H1 (cell line): ENCODE measurements around the gene VCPKMT. TPM values are rescaled to one million over a fixed set of nuclear protein-coding genes. Genes with fewer than 3 reads are reported as not detected.

Experiments
- CTCF ChIA-PET: fragments of 300-600 bp; sonication (Branson Sonifier 250); formaldehyde crosslinking; loops from one replicate; lab custom pipeline; 2021; ENCODE audit not compliant: partially characterized antibody; lab: Charles Lee
- POLR2A ChIA-PET: fragments of 300-600 bp; sonication (Branson Sonifier 250); formaldehyde crosslinking; loops from one replicate; lab custom pipeline; 2021; ENCODE audit warnings: inconsistent platforms; ENCODE audit not compliant: partially characterized antibody; lab: Charles Lee
- DNase-seq, 2 experiments: peaks; one replicate each; pipeline versions ENCODE4 v3.0.0 to v3.0.0-alpha.2; 2010 to 2022; ENCODE audit warnings: low spot score in 2 of 2, low read depth in 1 of 2, mixed read lengths in 1 of 2
- FAIRE-seq: peaks from 2 replicates; lab custom pipeline; 2011; peaks lifted over from hg19 to GRCh38; lab: Jason Lieb, UNC
- H2AFZ ChIP-seq: 2 replicates; pipeline ENCODE4 v1.8.1; 2012; ENCODE audit warnings: low read length, inconsistent platforms
- H2AK5ac ChIP-seq: 2 replicates; pipeline ENCODE4 v1.6.1; 2013; ENCODE audit warnings: low read depth, low read length
- H2BK120ac ChIP-seq: replicated peaks from 2 replicates; pipeline ENCODE3; 2013; ENCODE audit warnings: low read depth, low read length, inconsistent platforms
- H2BK12ac ChIP-seq: 2 replicates; pipeline ENCODE4 v1.6.1; 2013; ENCODE audit warnings: low read depth, low read length
- H2BK15ac ChIP-seq: 2 replicates; pipeline ENCODE4 v1.6.1; 2013; ENCODE audit warnings: low read length
- H2BK20ac ChIP-seq: 2 replicates; pipeline ENCODE4 v1.6.1; 2013; ENCODE audit warnings: low read length
- H2BK5ac ChIP-seq: 2 replicates; pipeline ENCODE4 v1.6.1; 2013; ENCODE audit warnings: low read depth, low read length
- H3K14ac ChIP-seq: 2 replicates; pipeline ENCODE4 v1.6.1; 2013; ENCODE audit warnings: inconsistent platforms; ENCODE audit not compliant: insufficient read length
- H3K18ac ChIP-seq: 2 replicates; pipeline ENCODE4 v1.6.1; 2013; ENCODE audit warnings: low read length; ENCODE audit errors: extremely low read depth
- H3K23ac ChIP-seq: 2 replicates; pipeline ENCODE4 v1.6.1; 2013; ENCODE audit warnings: inconsistent platforms; ENCODE audit not compliant: insufficient read length
- H3K23me2 ChIP-seq: 2 replicates; pipeline ENCODE4 v1.6.1; 2013; ENCODE audit warnings: low read depth, low read length
- H3K27ac ChIP-seq: 2 replicates; pipeline ENCODE4 v1.6.1; 2011; ENCODE audit warnings: low read depth, low read length, inconsistent platforms
- H3K27me3 ChIP-seq, 4 experiments: replicated peaks in 1 of 4; 1 replicate in 1 of 4; 2 replicates in 3 of 4; pipeline versions ENCODE4 v1.6.1 to v1.8.1; 2011 to 2013; ENCODE audit warnings: low read length in 3 of 4, mild to moderate bottlenecking in 3 of 4, inconsistent platforms in 2 of 4, mixed read lengths in 2 of 4, moderate library complexity in 1 of 4; ENCODE audit not compliant: control insufficient read depth in 3 of 4, insufficient read depth in 3 of 4; ENCODE audit errors: extremely low read depth in 1 of 4
- H3K36me3 ChIP-seq, 4 experiments: 2 replicates each; pipeline versions ENCODE4 v1.6.1 to v1.8.1; 2011 to 2013; ENCODE audit warnings: mild to moderate bottlenecking in 4 of 4, low read length in 3 of 4, moderate library complexity in 2 of 4, control low read depth in 1 of 4, inconsistent platforms in 1 of 4; ENCODE audit not compliant: insufficient read depth in 4 of 4, control insufficient read depth in 2 of 4
- H3K4ac ChIP-seq: replicated peaks from 2 replicates; pipeline ENCODE3; 2013; ENCODE audit warnings: low read length, low read depth, mixed read lengths, inconsistent platforms; ENCODE audit not compliant: insufficient read length
- H3K4me1 ChIP-seq, 4 experiments: replicated peaks in 1 of 4; 1 replicate in 1 of 4; 2 replicates in 3 of 4; pipeline versions ENCODE4 v1.6.1 to v1.8.1; 2011 to 2013; ENCODE audit warnings: low read length in 3 of 4, inconsistent platforms in 2 of 4, mixed read lengths in 1 of 4; ENCODE audit not compliant: insufficient read depth in 4 of 4, control insufficient read depth in 3 of 4
- H3K4me2 ChIP-seq, 2 experiments: 2 replicates each; pipeline versions ENCODE4 v1.6.1 to v1.8.1; 2011 to 2013; ENCODE audit warnings: low read depth in 2 of 2, low read length in 2 of 2, control low read depth in 1 of 2, inconsistent platforms in 1 of 2, mild to moderate bottlenecking in 1 of 2; ENCODE audit not compliant: insufficient read depth in 1 of 2
- H3K4me3 ChIP-seq, 4 experiments: fragments of 200-600, 300-600 bp in 1 of 4; sonication (generic), shearing (Covaris generic), sonication (Bioruptor Twin) in 1 of 4; 2 replicates each; pipeline versions ENCODE4 v1.5.1 to v1.8.1; 2011 to 2016; ENCODE audit warnings: low read length in 4 of 4, low read depth in 3 of 4, control low read depth in 2 of 4, inconsistent platforms in 2 of 4, mild to moderate bottlenecking in 2 of 4, mixed read lengths in 1 of 4, moderate library complexity in 1 of 4; ENCODE audit not compliant: insufficient read depth in 2 of 4; ENCODE audit errors: extremely low read depth in 1 of 4
- H3K56ac ChIP-seq: replicated peaks from 2 replicates; pipeline ENCODE3; 2013; ENCODE audit warnings: low read depth, mild to moderate bottlenecking, mixed read lengths, low read length, inconsistent platforms; ENCODE audit not compliant: insufficient read length
- H3K79me1 ChIP-seq: 2 replicates; pipeline ENCODE4 v1.6.1; 2013; ENCODE audit warnings: low read depth, low read length, control low read depth
- H3K79me2 ChIP-seq, 2 experiments: 2 replicates each; pipeline versions ENCODE4 v1.6.1 to v1.8.1; 2012 to 2013; ENCODE audit warnings: low read length in 2 of 2, mild to moderate bottlenecking in 2 of 2, inconsistent platforms in 1 of 2; ENCODE audit not compliant: insufficient read depth in 2 of 2, control insufficient read depth in 1 of 2
- H3K9ac ChIP-seq, 4 experiments: replicated peaks in 1 of 4; 1 replicate in 1 of 4; 2 replicates in 3 of 4; pipeline versions ENCODE4 v1.6.1 to v1.8.1; 2011 to 2013; ENCODE audit warnings: low read depth in 3 of 4, low read length in 3 of 4, control low read depth in 2 of 4, mild to moderate bottlenecking in 2 of 4, moderate library complexity in 2 of 4, inconsistent platforms in 1 of 4; ENCODE audit errors: extremely low read depth in 1 of 4
- H3K9me3 ChIP-seq, 2 experiments: 2 replicates each; pipeline versions ENCODE4 v1.6.1 to v1.8.1; 2012 to 2013; ENCODE audit warnings: mild to moderate bottlenecking in 2 of 2, moderate library complexity in 2 of 2, control low read depth in 1 of 2, inconsistent platforms in 1 of 2, low read depth in 1 of 2, low read length in 1 of 2, mixed read lengths in 1 of 2; ENCODE audit not compliant: insufficient read depth in 2 of 2
- H4K20me1 ChIP-seq, 2 experiments: replicated peaks in 1 of 2; 2 replicates each; pipeline versions ENCODE3 to v1.8.1; 2011 to 2013; ENCODE audit warnings: inconsistent platforms in 2 of 2, low read length in 2 of 2, mild to moderate bottlenecking in 1 of 2; ENCODE audit not compliant: insufficient read depth in 2 of 2, control insufficient read depth in 1 of 2
- H4K5ac ChIP-seq: 2 replicates; pipeline ENCODE4 v1.6.1; 2013; ENCODE audit warnings: low read length, low read depth, mixed read lengths, inconsistent platforms; ENCODE audit not compliant: insufficient read length
- H4K8ac ChIP-seq: 2 replicates; pipeline ENCODE4 v1.8.0; 2013; ENCODE audit warnings: mild to moderate bottlenecking, moderate library complexity, low read length, inconsistent platforms; ENCODE audit not compliant: insufficient read depth; ENCODE audit errors: extremely low read depth
- H4K91ac ChIP-seq: replicated peaks from 2 replicates; pipeline ENCODE3; 2013; ENCODE audit warnings: low read length, mixed read lengths, inconsistent platforms; ENCODE audit not compliant: insufficient read length
- ATF3 ChIP-seq: IDR thresholded peaks from 2 replicates; pipeline ENCODE4 v1.6.1; 2011; ENCODE audit warnings: low read depth, mild to moderate bottlenecking, low read length; ENCODE audit not compliant: insufficient read depth
- BACH1 ChIP-seq: IDR thresholded peaks from 2 replicates; pipeline ENCODE4 v1.6.1; 2012; ENCODE audit warnings: low read length, improper control_type of control experiment
- CBX8 ChIP-seq: fragments of 300-800, 300-1000 bp; sonication (generic); IDR thresholded peaks from 2 replicates; pipeline ENCODE4 v1.7.1; 2016; ENCODE audit warnings: low read depth, low read length, borderline replicate concordance
- CTBP2 ChIP-seq: IDR thresholded peaks from 2 replicates; pipeline ENCODE4 v1.7.0; 2011; ENCODE audit warnings: borderline replicate concordance, mild to moderate bottlenecking, moderate library complexity, mixed read lengths, low read length; ENCODE audit not compliant: insufficient read depth, insufficient read length
- EGR1 ChIP-seq: IDR thresholded peaks from 2 replicates; pipeline ENCODE4 v1.6.1; 2011; ENCODE audit warnings: low read depth, low read length, borderline replicate concordance
- EP300 ChIP-seq, 2 experiments: IDR thresholded peaks; 1 replicate in 1 of 2; 2 replicates in 1 of 2; pipeline ENCODE4 v1.6.1; 2011 to 2012; ENCODE audit warnings: low read depth in 2 of 2, low read length in 2 of 2, mild to moderate bottlenecking in 2 of 2, borderline replicate concordance in 1 of 2, inconsistent platforms in 1 of 2, moderate library complexity in 1 of 2
- EZH2 ChIP-seq: fragments of 200-600 bp; sonication (generic); IDR thresholded peaks from 2 replicates; pipeline ENCODE4 v1.7.1; 2012; ENCODE audit warnings: low read depth, mild to moderate bottlenecking, moderate library complexity, low read length, inconsistent platforms; ENCODE audit not compliant: severe bottlenecking
- FOSL1 ChIP-seq: IDR thresholded peaks from 2 replicates; pipeline ENCODE4 v1.6.1; 2011; ENCODE audit warnings: mild to moderate bottlenecking, low read depth, low read length, moderate library complexity; ENCODE audit not compliant: insufficient read depth
- RFX5 ChIP-seq: IDR thresholded peaks from 2 replicates; pipeline ENCODE4 v1.6.1; 2011; ENCODE audit warnings: low read depth, low read length, improper control_type of control experiment, borderline replicate concordance
- SIN3A ChIP-seq, 2 experiments: IDR thresholded peaks in 1 of 2; conservative IDR thresholded peaks in 1 of 2; 2 replicates each; pipeline ENCODE4 v1.6.1; 2011 to 2012; ENCODE audit warnings: low read length in 2 of 2, improper control_type of control experiment in 1 of 2, low read depth in 1 of 2, mild to moderate bottlenecking in 1 of 2
- TAF1 ChIP-seq: IDR thresholded peaks from 2 replicates; pipeline ENCODE4 v1.6.1; 2011; ENCODE audit warnings: mild to moderate bottlenecking, low read depth, low read length
- TBP ChIP-seq: IDR thresholded peaks from 2 replicates; pipeline ENCODE4 v1.6.1; 2011; ENCODE audit warnings: low read depth, low read length, improper control_type of control experiment
- WGBS, 2 experiments: shearing (Covaris generic) in 1 of 2; methylation state at CpG; one replicate each; pipeline versions ENCODE4 v1.1.6 to v1.1.7; 2013 to 2015; ENCODE audit warnings: low lambda C conversion rate in 2 of 2, mixed read lengths in 2 of 2, inconsistent platforms in 1 of 2, low coverage in 1 of 2, missing lambda C conversion rate in 1 of 2; ENCODE audit not compliant: insufficient replicate concordance in 2 of 2, insufficient coverage in 1 of 2, insufficient read length in 1 of 2; ENCODE audit errors: extremely low coverage in 1 of 2, missing lambda C conversion rate in 1 of 2; 5-methylcytosine and 5-hydroxymethylcytosine counted together
- polyA plus RNA-seq, 7 experiments: library from polyadenylated mRNA; depleted of rRNA in 3 of 7; stranded (reverse) in 5 of 7; unstranded in 2 of 7; fragments of >200 nt in 5 of 7; fragments of 200-250 nt in 2 of 7; gene quantifications; 1 replicate in 5 of 7; 2 replicates in 1 of 7; 4 replicates in 1 of 7; pipeline versions ENCODE4 v1.2.1 to v1.2.3, GENCODE V29; 2011 to 2013; ENCODE audit warnings: missing spikeins in 2 of 7, mixed read lengths in 2 of 7
- total RNA-seq: library from RNA; stranded (reverse); fragmentation: NEBNext Ultra II Directional; extraction: Animal tissue kit (Norgen Biotek cat#: 25700); gene quantifications from 2 replicates; pipeline ENCODE4 v1.2.1, GENCODE V29; 2021

VCPKMT gene
- total and polyA plus RNA-seq, 2 of the 8 experiments (the other 6 are each of a cell fraction or from before 2014, with no cell fraction given) = 3.8 to 7.1 TPM

- Histone ChIP-seq H2AFZ (no peak overlapping the region), H4K20me1 (no peaks in the 10 kb centered on the region), H3K27ac (no peak overlapping the region), H4K91ac (no peak overlapping the region), H3K9me3 (no peaks in the 10 kb centered on the region), H3K23me2 (no peaks in the 10 kb centered on the region; the same call in 1 of the 2 replicates), H3K27me3 (no peaks in the 10 kb centered on the region), H3K4me3 (no peak overlapping the region), H2BK5ac (no peak overlapping the region), H4K8ac (no peak overlapping the region), H3K23ac (no peak overlapping the region), H2BK12ac (no peak overlapping the region), H3K79me1 (no peaks in the 10 kb centered on the region), H2AK5ac (no peak overlapping the region), H3K56ac (no peak overlapping the region), H3K36me3 (no peaks in the 10 kb centered on the region), H3K4me2 (no peak overlapping the region), H2BK15ac (no peak overlapping the region), H3K18ac (no peak overlapping the region), H2BK120ac (no peak overlapping the region), H3K4me1 (no peaks in the 10 kb centered on the region), H3K9ac (no peak overlapping the region), H4K5ac (no peak overlapping the region), H3K14ac (no peak overlapping the region), H3K4ac (no peak overlapping the region), H3K79me2 (no peaks in the 10 kb centered on the region), H2BK20ac (no peak overlapping the region)
- FAIRE-seq = no peak
- DNase-seq = no peak
- CTCF ChIA-PET = interaction anchor here (1.2 kb wide), 1 partner anchor 222 kb away, joined by 3 read pairs; no protein-coding TSS in a partner anchor
- TF ChIP-seq EZH2 (no peak), SIN3A (conservative IDR thresholded peaks at IDR 0.05 in 1 of 2, IDR thresholded peaks at IDR 0.05 in 1 of 2; ENCODE audit: low read depth in 1 of 2, low read length in 2 of 2) (no peak), CBX8 (no peak), EP300 (IDR thresholded peaks at IDR 0.05; ENCODE audit: borderline replicate concordance in 1 of 2, low read depth in 2 of 2, low read length in 2 of 2) (no peak), RFX5 (no peak), TAF1 (no peak), TBP (no peak), FOSL1 (no peak), ATF3 (no peak), BACH1 (no peak), EGR1 (no peak), CTBP2 (no peak)
- POLR2A ChIA-PET = interaction anchor here (1.4 kb wide), 1 partner anchor 21 kb away, joined by 3 read pairs; no protein-coding TSS in a partner anchor
- WGBS, 2 experiments = 86% methylated on average over 2 of the region's 2 CpGs; no CpG with 5 or more reads in 1 of the 2 experiments
These were observed 30.1 kb downstream of the VCPKMT start for GRCh38 chr14:50086321-50086711.
